Measurements from ENCODE around the gene SERPINE1.
A peak's percentile ranks its signal among the peaks of the same experiment; 100 is the strongest.
"Not testable (repeated sequence)": the region's sequence is repeated elsewhere in the genome, so short reads cannot be mapped to it uniquely, and the experiment has no call there.

Gene SERPINE1

GRCh38 chr7:101126651-101127459 is at the start of gene SERPINE1:
Gene SERPINE1 (plus strand): TSS chr7:101127104. CDS start chr7:101128394, 1,290 bp downstream.
- Histone ChIP-seq H3K36me3 (ENCODE audit: control insufficient read depth, insufficient read depth, low read length, severe bottlenecking) (peaks cover 23% of the 10 kb centered on the region), H3K27me3 (replicated peaks; ENCODE audit: control insufficient read depth, insufficient read depth, low read length) (no peaks in the 10 kb centered on the region), H3K4me1 (ENCODE audit: control insufficient read depth, insufficient read depth, low read length) (peaks cover 50% of the 10 kb centered on the region), H3K9ac (ENCODE audit: low read length) (peak within 1 kb of the TSS; percentile 88), H3K4me3 (ENCODE audit: low read length) (peak within 1 kb of the TSS; percentile 86), H3K9me3 (ENCODE audit: control insufficient read depth, low read length) (no peaks in the 10 kb centered on the region)
- peak; percentile 98 for DNase-seq (ENCODE audit: low read depth)

GRCh38 chr7:101077303-101078086 is 49.4 kb upstream of the SERPINE1 start:
- Histone ChIP-seq H3K27me3 (replicated peaks; ENCODE audit: control insufficient read depth, insufficient read depth, low read length) (peaks cover 6% of the 10 kb centered on the region), H3K9ac (ENCODE audit: low read length) (no peak overlapping the region), H3K4me1 (ENCODE audit: control insufficient read depth, insufficient read depth, low read length) (no peaks in the 10 kb centered on the region), H3K4me3 (ENCODE audit: low read length) (no peak overlapping the region), H3K36me3 (ENCODE audit: control insufficient read depth, insufficient read depth, low read length, severe bottlenecking) (no peaks in the 10 kb centered on the region), H3K9me3 (ENCODE audit: control insufficient read depth, low read length) (no peaks in the 10 kb centered on the region)
- peak; percentile 89 for DNase-seq (ENCODE audit: low read depth)

GRCh38 chr7:101081432-101081831 is 45.5 kb upstream of the SERPINE1 start:
- no peak overlapping the region for H3K9ac ChIP-seq (ENCODE audit: low read length)
- no peaks in the 10 kb centered on the region for H3K9me3 ChIP-seq (ENCODE audit: control insufficient read depth, low read length)
- no peaks in the 10 kb centered on the region for H3K36me3 ChIP-seq (ENCODE audit: control insufficient read depth, insufficient read depth, low read length, severe bottlenecking)
- H3K27me3 ChIP-seq (replicated peaks; ENCODE audit: control insufficient read depth, insufficient read depth, low read length), result no peaks in the 10 kb centered on the region
- DNase-seq (ENCODE audit: low read depth), result no peak
- no peak overlapping the region for H3K4me3 ChIP-seq (ENCODE audit: low read length)
- H3K4me1 ChIP-seq (ENCODE audit: control insufficient read depth, insufficient read depth, low read length), result peaks cover 7% of the 10 kb centered on the region

- no peak for DNase-seq (ENCODE audit: low read depth)
- H3K9ac ChIP-seq (ENCODE audit: low read length), result peak overlapping the region; percentile 93
- peaks cover 25% of the 10 kb centered on the region for H3K4me1 ChIP-seq (ENCODE audit: control insufficient read depth, insufficient read depth, low read length)
- peaks cover 23% of the 10 kb centered on the region for H3K36me3 ChIP-seq (ENCODE audit: control insufficient read depth, insufficient read depth, low read length, severe bottlenecking)
- H3K27me3 ChIP-seq (replicated peaks; ENCODE audit: control insufficient read depth, insufficient read depth, low read length), result no peaks in the 10 kb centered on the region
- H3K4me3 ChIP-seq (ENCODE audit: low read length), result peak overlapping the region; percentile 91
- H3K9me3 ChIP-seq (ENCODE audit: control insufficient read depth, low read length), result no peaks in the 10 kb centered on the region
Observed at GRCh38 chr7:101084865-101085161, 42.1 kb upstream of the SERPINE1 start.

GRCh38 chr7:101085162-101085964 is 41.5 kb upstream of the SERPINE1 start, which contains the start of gene TRIM56:
Gene TRIM56 (plus strand): TSS chr7:101085481. CDS start chr7:101087313, 1,832 bp downstream.
- peaks cover 25% of the 10 kb centered on the region for H3K4me1 ChIP-seq (ENCODE audit: control insufficient read depth, insufficient read depth, low read length)
- H3K9ac ChIP-seq (ENCODE audit: low read length), result peak within 1 kb of the TSS; percentile 93
- H3K36me3 ChIP-seq (ENCODE audit: control insufficient read depth, insufficient read depth, low read length, severe bottlenecking), result peaks cover 25% of the 10 kb centered on the region
- H3K4me3 ChIP-seq (ENCODE audit: low read length), result peak within 1 kb of the TSS; percentile 91
- H3K9me3 ChIP-seq (ENCODE audit: control insufficient read depth, low read length), result no peaks in the 10 kb centered on the region
- DNase-seq (ENCODE audit: low read depth), result peak; percentile 95
- H3K27me3 ChIP-seq (replicated peaks; ENCODE audit: control insufficient read depth, insufficient read depth, low read length), result no peaks in the 10 kb centered on the region

GRCh38 chr7:101087334-101088068 is 39.4 kb upstream of the SERPINE1 start:
- H3K4me1 ChIP-seq (ENCODE audit: control insufficient read depth, insufficient read depth, low read length), result peaks cover 25% of the 10 kb centered on the region
- no peaks in the 10 kb centered on the region for H3K9me3 ChIP-seq (ENCODE audit: control insufficient read depth, low read length)
- H3K27me3 ChIP-seq (replicated peaks; ENCODE audit: control insufficient read depth, insufficient read depth, low read length), result no peaks in the 10 kb centered on the region
- no peak overlapping the region for H3K4me3 ChIP-seq (ENCODE audit: low read length)
- H3K9ac ChIP-seq (ENCODE audit: low read length), result peak overlapping the region; percentile 62
- H3K36me3 ChIP-seq (ENCODE audit: control insufficient read depth, insufficient read depth, low read length, severe bottlenecking), result peaks cover 30% of the 10 kb centered on the region
- DNase-seq (ENCODE audit: low read depth), result no peak

GRCh38 chr7:101088069-101088425 is 38.9 kb upstream of the SERPINE1 start:
- Histone ChIP-seq H3K4me1 (ENCODE audit: control insufficient read depth, insufficient read depth, low read length) (peaks cover 25% of the 10 kb centered on the region), H3K36me3 (ENCODE audit: control insufficient read depth, insufficient read depth, low read length, severe bottlenecking) (peaks cover 30% of the 10 kb centered on the region), H3K9me3 (ENCODE audit: control insufficient read depth, low read length) (no peaks in the 10 kb centered on the region), H3K4me3 (ENCODE audit: low read length) (no peak overlapping the region), H3K27me3 (replicated peaks; ENCODE audit: control insufficient read depth, insufficient read depth, low read length) (no peaks in the 10 kb centered on the region), H3K9ac (ENCODE audit: low read length) (no peak overlapping the region)
- no peak for DNase-seq (ENCODE audit: low read depth)

- H3K9me3 ChIP-seq (ENCODE audit: control insufficient read depth, low read length), result no peaks in the 10 kb centered on the region
- H3K36me3 ChIP-seq (ENCODE audit: control insufficient read depth, insufficient read depth, low read length, severe bottlenecking), result peaks cover 30% of the 10 kb centered on the region
- no peaks in the 10 kb centered on the region for H3K27me3 ChIP-seq (replicated peaks; ENCODE audit: control insufficient read depth, insufficient read depth, low read length)
- peaks cover 31% of the 10 kb centered on the region for H3K4me1 ChIP-seq (ENCODE audit: control insufficient read depth, insufficient read depth, low read length)
- H3K9ac ChIP-seq (ENCODE audit: low read length), result peak overlapping the region; percentile 34
- DNase-seq (ENCODE audit: low read depth), result no peak
- H3K4me3 ChIP-seq (ENCODE audit: low read length), result no peak overlapping the region
Observed at GRCh38 chr7:101088858-101089529, 37.9 kb upstream of the SERPINE1 start.

- H3K27me3 ChIP-seq (replicated peaks; ENCODE audit: control insufficient read depth, insufficient read depth, low read length), result no peaks in the 10 kb centered on the region
- no peak for DNase-seq (ENCODE audit: low read depth)
- H3K9ac ChIP-seq (ENCODE audit: low read length), result peak overlapping the region; percentile 34
- H3K4me3 ChIP-seq (ENCODE audit: low read length), result no peak overlapping the region
- no peaks in the 10 kb centered on the region for H3K9me3 ChIP-seq (ENCODE audit: control insufficient read depth, low read length)
- H3K36me3 ChIP-seq (ENCODE audit: control insufficient read depth, insufficient read depth, low read length, severe bottlenecking), result peaks cover 30% of the 10 kb centered on the region
- H3K4me1 ChIP-seq (ENCODE audit: control insufficient read depth, insufficient read depth, low read length), result peaks cover 38% of the 10 kb centered on the region
Observed at GRCh38 chr7:101089876-101090275, 37.0 kb upstream of the SERPINE1 start.

GRCh38 chr7:101092266-101092905 is 34.5 kb upstream of the SERPINE1 start:
- peaks cover 27% of the 10 kb centered on the region for H3K36me3 ChIP-seq (ENCODE audit: control insufficient read depth, insufficient read depth, low read length, severe bottlenecking)
- H3K4me1 ChIP-seq (ENCODE audit: control insufficient read depth, insufficient read depth, low read length), result peaks cover 32% of the 10 kb centered on the region
- DNase-seq (ENCODE audit: low read depth); H3K27me3 ChIP-seq (replicated peaks; ENCODE audit: control insufficient read depth, insufficient read depth, low read length); H3K9ac ChIP-seq (ENCODE audit: low read length); H3K9me3 ChIP-seq (ENCODE audit: control insufficient read depth, low read length); H3K4me3 ChIP-seq (ENCODE audit: low read length): not testable (repeated sequence)

All from adipocyte (in vitro differentiated cells).